Measurements from ENCODE around the gene C20orf202.

The C20orf202 gene

DNA sequence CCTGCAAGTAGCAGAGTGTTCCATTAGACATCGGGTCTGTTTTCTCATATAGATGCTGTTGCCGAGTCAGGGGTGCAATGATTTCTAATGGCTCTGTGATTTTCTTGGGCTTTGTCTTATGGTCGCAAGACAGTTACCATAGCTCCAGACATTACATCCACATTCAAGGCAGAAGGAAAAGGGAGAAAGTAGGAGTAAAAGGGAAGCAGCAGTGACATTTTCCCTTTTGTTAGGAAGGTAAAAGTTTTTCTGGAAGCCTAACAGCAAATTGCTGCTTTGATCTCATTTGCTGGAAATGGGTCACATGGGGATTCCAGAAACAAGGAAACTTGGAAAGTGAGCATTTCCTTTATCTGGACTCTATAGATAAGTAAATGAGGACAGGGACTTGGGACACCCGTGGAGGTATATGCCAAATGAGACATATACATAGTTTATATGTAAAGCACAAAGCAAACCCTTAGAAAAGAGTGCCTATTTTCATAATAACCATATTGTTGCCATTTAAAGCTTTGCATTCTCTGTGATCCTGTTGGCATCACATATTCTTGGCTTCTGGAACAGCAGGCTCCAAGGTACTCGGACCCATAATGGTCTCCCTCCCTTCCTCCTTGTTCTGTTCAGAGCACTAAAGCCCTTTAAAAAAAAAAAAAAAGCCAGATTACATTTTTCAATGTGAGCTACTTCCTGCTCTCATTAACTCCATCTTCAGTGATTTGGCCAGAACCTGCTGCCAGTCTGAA, at the start of gene C20orf202:
Gene C20orf202, plus strand, starts transcription at position 693 of the 743 bp plus-strand sequence. CDS start 132 bp downstream, outside the sequence.
- no peak for DNase-seq

DNA sequence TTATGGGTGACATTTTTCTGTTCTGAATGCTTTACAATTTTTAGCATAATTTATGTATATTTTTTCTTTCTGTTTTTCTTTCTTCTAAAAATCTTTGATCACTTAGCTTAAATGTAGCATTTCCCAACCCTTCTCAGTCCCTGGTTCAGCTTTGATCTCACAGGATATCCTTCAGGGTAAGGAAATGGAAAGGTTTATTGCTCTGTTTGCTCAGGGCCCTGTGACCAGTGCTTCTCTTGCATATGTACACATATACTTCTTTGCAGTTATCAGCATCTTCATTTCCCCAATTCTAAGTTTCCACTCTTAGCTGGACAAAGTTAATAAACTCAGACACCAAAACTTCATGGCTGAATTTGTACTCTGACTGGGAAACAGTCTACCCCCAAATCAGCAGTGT, 49.0 kb upstream of the C20orf202 start:
- no peak for DNase-seq

DNA sequence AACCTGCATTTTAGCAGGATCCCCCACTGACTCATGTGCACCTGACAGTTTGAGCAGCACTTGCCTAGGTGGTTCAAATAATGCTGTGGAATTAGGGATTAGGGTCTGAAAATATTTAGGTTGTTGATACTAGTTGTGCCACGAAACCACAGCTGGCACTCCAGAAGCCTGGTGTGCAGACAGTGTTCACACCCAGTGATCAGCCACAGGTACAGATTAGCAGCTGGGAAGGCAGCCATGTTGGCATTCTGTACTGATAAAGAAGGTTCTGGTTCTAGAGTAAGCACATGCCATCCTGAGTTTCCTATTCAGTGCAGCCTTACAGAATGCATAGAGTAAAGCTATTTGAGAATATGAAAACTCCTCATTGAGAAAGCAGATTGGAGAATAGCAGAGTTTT, 48.6 kb upstream of the C20orf202 start:
- no peak for DNase-seq

DNA sequence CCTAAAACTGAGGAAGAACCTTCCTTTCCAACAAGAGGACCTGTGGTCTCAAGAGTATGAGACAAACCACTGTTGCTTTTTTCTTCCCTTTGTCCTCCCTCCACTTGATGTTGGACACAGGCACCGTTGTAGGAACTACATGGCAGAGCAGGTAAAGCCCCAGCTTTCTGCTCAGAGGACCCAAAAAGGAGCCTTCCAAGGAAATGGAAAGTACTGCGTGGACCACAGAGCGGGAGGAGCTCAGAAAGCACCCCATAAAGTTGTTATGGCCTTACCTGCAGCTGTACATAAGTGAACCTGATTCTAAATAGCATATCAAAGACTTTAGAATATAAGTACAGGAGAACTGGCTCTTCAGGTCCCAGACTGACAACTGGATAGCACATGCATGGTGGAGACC, 47.9 kb upstream of the C20orf202 start:
- no peak for DNase-seq

DNA sequence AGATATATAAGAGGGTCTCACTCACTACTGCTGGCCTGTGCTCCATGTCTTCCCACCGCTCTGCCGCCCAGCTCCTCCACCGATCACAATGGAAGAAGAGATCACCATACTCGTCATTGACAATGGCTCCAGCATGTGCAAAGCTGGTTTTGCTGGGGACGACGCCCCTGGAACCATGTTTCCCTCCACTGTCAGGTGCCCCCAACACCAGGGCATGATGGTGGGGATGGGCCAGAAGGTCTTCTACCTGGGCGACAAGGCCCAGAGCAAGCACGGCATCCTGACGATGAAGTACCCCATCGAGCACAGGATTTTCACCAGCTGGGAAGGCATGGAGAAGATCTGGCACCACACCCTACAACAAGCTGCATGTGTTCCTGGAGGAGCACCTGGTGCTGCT, 42.8 kb upstream of the C20orf202 start:
- DNase-seq: no peak

DNA sequence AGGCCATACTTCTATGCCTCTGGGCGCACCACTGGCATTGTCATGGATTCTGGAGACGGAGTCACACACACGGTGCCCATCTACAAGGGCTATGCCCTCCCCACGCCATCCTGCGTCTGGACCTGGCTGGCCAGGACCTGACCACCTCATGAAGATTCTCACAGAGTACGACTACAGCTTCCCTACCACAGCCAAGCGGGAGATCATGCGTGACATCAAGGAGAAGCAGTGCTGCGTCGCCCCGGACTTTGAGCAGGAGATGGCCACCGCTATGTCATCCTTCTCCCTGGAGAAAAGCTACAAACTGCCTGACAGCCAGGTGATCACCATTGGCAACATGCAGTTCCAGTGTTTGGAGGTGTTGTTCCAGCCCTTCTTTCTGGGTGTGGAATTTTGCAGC, 42.3 kb upstream of the C20orf202 start:
- no peak for DNase-seq

DNA sequence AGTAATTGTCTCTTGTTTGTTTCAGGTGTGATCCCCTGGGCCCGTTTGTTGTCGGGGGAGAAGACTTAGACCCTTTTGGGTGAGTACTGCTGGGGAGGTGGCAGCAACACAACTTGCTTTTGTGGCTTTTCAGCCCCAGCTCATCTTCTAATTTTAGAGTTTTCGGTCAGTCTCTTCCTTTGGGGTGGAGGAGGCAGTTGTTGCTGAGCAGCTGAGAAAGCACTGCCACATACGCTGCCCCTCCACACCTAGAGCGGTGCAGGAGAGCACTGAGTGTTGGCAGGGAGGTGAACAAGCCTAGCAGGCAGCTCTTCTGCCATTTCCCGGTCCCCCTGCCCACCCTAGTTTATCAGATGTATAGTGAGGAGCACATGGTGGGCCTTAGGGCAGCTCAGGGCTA, 40.1 kb upstream of the C20orf202 start:
- no peak for DNase-seq

DNA sequence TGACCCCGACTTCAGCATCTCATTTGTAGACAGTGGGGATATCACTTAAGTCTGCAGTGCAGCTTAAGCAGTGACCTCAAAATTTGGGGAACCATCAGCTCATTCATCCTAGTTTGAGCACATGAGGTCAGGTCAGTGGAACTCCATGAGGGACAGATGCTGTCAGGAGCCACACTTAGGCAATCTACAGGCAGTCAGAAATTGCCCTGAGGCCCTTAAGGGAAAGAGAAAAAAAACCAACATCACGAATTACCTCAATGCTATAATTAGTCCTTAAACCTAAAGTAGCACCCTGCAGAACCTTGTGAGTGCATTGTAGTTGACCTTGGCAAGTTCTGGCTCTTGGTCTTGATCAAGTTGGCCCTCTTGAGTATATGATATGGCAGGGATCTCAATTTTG, 39.6 kb upstream of the C20orf202 start:
- DNase-seq: no peak

DNA sequence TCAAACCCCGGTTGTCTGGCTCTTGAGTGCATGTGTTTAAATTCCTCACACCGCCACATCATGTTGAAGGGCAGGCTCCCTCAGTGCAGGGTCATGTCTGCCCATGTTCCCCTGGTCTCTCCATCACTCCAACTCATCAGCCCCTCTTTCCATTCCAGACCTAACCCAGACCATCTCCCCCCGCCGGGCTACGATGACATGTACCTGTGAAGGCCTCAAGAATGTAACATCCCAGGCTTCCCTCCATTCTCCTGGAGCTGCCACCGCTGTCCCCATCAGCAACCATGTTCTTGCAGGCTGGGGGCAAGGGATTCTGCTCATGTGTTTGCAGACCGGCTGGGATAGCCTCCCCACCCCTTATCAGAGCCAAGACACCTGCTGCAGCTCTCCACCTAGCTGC, 38.4 kb upstream of the C20orf202 start:
- DNase-seq: no peak

DNA sequence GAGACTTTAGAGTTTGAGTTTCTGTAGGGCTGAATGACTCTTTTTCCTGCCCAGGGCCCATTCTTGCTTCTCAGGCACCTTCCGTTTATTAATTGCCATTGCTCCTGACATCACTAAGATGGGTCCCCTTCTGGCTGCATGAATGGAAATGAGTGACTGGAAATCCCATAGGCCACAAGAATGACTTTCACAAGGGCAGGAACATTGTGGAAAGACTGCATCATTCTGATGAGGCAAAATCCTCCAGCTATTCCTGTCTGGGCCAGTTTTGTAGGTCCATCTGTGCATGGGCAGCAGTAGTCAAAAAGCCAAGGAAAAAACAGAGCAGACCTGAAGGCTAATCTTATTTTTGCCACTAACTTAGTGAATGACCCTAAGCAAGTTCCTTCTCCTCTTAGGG, 37.7 kb upstream of the C20orf202 start:
- DNase-seq: no peak

DNA sequence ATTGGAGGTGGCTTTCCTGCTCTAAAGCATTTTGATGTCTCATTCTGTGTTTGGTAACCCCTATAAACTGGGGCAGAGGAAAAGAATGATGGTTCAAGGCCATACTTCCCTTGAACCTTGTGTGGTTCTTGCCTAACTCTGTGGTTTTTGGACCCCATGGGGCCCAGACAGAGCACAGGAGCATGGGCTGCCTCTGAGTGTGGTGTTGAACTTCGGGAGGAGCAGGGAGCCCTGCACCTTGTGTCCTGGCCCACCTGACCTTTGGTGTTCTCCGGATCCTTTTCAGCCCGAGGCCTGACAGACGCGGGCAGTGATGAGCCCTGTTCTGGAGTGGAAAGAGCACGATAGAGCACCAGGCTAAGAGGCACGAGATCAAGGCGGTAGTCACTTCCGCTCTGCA, 37.3 kb upstream of the C20orf202 start:
- no peak for DNase-seq

DNA sequence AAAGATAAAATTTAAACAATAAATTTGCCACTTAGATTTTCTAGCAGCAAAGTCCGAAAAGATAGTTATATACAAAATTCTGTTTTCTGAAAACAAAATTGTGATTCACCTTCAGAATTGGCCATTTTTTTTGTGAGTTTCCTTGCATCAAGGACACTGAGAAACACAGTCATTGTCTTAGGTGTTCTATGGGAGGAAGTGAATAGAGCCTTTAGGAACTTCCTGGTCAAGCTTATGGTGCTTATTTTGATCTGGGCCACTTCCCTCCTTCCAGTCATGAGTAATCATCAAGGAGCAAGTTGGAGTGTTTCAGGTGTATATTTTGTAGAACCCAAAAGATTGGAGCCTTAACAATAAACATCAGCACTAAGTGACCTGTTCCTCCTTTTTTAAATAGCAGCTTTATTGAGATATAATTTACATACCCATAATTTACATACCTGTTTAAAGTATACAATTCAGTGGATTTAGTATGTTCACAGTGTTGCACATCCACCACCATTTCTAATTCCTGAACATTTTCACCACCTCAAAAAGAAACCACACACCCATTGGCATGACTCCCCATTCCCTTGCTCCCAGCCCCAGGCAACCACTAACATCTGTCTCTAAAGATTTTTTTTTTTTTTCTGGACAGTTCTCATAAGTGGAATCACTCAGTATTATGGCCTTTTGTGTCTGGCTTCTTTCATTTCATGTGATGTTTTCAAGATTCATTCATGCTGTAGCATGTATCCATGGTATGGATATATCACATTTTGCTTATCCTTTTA, 36.1 kb upstream of the C20orf202 start:
- no peak for DNase-seq

DNA sequence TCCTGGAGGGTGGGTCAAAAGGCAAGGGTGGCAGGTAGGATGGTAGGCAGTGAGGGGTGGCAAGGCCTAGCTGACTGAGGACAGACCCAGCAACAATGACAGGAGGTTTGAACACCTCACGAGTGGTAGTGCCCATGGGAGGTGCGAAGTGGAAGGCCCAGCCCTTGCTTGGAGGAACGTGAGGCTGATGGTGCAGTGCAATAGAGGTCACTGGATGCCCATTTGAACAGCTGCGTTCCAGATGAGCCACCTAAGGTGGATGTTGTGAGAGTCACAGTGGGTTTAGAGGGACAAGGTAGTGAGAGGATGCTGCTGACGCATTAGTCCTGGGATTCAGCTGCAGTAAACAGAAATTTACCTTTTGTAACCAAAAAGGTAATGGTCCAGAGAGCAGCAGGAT, 34.0 kb upstream of the C20orf202 start:
- no peak for DNase-seq

DNA sequence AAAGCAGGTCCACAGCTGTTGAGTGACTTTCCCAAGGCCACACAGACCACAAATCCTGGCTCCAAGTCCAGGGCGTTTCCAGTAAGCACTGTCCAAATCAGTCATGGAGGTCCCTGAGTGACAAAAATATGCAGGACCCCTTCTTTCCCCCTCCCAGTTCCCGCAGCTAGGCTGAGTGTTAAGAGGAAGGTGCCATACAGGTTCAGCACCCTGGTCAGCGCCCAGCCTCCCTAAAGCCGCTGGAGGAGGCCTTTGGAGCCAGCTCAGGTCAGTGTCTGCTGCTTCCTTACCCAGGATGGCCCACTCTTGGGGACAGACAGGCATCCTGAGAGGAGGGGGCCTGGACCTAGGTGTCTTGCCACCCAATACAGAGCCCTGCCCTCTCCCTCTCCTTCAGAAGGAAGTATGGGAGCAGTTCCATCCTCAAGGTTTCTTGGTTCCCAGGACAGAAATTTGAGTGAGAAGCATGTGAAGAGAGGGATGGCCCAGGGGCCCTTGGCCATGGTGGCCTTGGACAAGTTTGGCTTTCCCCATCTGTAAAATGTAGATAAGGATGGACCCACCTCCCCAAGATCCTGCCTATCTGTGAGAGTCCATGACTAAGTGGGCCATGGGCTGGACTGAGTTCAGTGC, 31.7 kb upstream of the C20orf202 start:
- DNase-seq: no peak

DNA sequence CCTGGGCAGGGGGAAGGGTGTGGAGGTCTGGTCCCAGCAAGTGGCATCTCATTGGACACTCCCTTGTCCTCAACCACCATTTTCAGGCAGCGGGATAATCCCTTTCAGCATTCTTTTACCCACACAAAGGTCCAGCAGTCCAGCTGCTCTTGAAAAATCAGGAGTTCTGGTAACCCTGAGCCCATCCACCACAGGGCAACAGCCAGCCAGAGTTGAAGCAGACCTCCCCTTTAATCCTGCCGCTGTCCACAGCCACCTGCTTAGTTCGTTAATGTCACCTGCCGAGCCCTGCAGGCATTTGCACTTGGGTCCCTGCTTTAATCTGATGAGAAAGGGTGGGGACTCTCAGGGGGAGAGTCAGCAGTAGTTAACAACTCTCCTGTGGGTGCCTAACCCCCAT, 29.6 kb upstream of the C20orf202 start:
- no peak for DNase-seq

DNA sequence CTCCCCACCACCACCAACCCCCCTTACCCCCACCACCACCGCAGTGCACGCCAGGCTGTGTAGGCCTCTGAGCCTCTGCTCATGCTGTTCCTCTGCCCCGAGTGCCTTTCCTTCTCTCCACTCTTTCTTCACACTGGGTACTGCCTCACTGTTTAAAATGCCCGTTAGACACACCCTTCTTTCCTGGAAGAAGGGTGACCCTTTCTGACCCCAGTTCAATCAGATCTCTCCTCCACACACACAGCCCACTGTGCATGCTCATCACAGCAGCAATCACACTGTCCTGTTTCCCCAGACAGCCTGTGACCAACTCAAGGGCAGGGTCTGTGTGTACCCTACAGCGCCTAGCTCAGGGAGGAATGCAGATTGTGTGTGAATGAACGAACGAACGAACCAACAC, 28.5 kb upstream of the C20orf202 start:
- DNase-seq: no peak

DNA sequence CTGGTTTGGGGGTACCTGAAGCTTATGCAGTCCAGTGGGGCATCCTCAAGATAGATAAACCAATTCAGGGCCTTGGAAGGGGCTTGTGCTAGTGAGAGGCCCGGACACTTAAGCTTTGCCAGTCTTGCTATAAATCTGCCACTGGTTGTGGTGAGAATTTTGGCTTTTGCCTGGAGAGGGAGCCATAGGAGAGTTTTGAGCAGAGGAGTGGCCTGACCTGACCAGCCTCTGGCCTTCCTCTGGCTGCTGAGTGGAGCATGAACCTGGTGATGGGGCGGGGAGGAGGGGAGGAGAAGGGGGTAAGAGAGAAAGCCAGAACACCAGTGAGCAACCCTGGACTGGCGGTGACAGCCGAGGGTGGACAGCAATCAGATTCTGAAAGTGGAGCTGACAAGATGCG, 25.6 kb upstream of the C20orf202 start:
- DNase-seq: no peak

DNA sequence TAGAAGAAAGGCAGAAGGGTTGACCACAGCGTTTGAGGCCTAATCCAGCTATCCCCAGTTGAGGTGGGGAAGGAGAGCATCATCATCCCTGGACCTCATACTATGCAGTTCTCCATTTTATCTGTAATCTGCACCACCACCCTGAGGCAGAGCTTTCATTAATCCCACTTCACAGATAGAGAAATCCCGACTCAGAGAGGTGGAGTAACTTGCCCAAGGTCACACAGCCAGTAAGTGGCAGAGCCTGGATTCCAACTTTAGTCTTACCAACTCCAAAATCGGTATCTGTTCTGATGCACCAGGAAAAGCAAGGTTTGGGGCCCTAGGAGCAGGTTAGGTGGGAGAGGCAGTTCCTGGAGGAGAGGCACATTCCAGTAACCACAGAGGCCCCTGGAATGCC, 25.2 kb upstream of the C20orf202 start:
- DNase-seq: no peak

DNA sequence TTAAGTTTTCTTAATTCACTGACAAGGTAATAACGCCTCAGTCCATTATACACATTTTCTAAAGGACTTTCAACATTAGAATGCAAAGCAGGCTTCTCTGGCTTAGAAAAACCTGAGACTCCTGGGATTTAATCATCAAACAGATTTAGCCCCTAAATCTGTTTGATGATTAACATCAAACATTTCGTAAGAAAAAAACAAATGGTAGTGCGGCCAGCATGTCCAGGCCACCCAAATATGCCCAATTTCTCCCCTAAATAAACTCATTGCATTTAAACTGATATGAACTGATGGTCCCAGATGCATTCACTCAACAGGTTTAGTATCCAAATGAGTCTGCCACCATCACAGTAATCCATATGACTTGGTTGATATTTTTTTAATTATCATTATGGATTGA, 24.6 kb upstream of the C20orf202 start:
- DNase-seq: no peak

DNA sequence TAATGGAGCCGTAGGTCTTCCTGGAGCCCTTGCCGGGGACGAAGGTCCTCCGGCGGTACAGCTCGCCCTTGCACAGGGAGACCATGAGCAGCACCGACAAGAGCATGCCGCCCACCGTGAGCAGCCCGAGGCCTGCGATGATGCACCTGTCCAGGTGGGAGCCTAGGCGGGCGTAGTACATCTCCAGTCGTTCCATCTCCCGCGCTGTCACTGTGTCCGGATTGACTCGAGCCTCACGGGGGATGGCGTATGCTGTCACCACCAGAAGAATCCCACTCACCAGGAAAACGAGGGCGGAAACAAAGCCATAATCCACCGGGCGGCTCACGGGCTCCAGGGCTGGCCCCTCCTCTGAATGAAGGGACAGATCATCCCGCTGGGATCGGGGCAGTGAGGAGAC, 22.3 kb upstream of the C20orf202 start:
- no peak for DNase-seq

DNA sequence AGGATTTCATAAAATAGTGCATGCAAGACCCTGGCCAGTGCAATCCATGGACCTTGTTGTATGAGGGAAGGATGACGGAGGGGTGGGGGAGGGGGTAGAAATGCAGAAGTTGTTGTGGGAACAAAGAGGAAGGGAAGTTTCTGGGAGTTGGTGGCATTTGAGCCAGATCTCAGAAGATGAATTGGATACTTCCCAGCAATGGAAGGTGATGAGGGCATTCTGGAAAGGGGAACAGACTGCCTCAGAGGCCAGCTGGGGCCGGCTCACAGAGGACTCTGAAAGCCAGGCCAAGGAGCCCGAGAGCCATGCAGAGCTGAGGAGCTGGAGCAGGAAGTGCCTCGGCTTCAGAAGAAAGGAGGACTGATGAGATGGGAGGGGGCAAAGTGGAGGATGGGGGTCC, 21.1 kb upstream of the C20orf202 start:
- DNase-seq: no peak

DNA sequence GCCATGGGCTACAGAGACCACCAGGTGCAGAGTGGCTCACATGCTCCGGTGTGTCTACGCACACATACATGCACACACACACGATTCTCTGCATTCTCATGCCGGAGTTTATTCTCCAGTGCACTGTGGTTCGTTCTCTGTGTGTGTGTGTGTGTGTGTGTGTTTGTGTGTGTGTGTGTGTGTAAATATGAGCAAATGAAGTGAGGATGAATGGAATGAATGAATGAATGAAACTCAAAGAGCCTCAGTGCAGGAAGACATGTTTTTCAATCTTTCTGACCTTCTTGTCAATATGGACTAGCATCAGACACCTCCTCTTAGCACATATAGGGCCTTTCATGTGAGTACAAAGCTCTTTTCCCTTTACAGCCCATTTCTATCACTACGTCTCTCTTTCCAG, 20.1 kb upstream of the C20orf202 start:
- DNase-seq: no peak

DNA sequence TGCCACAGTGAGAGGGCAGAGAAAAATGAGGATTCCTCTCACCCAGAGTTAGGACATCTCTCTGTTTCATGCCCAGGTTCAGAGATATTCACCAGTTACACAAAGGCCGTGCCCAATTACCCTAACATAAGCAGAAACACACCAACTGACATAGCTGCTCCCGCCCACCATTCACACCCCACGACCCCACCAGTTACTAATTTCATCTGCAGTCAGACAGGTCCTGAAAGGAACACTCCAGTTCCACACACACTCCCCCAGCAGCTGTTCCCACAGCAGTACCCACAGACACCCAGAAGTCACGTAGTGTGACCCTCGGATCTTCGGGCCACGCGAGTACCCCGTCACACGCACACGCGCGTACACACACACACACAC, 19.0 kb upstream of the C20orf202 start:
- no peak for DNase-seq

DNA sequence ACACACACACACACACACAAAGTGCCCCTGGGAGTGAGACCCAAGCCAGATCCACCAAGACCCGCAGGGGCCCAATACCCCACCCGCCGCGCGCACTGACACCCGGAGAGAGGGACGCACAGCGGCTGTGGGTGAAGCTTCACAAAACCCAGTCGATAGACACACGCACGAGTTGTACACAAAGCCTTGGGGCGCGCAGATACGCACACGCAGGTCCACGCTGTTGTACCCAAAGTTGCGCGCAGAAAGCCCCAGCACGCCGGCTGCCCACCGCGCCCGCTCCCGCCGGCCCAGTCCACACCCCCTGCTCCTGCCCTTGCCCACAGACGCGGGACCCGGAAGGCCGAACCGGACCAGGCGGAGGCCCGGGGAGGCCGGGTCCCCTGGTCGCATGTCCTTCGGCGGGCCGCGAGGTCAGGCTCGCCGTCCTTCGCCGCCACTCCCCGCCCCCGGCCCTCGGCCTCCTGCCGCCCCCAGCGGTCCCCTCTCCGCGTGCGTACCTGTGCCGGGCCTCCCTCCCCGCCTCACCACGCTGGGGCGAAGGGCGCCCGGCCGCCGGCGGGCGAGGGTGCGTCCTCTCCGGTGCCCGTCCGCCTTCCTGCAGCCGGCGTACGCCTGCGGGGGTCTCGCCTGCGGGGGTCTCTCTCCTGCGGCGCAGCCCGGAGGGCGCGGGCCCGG, 18.5 kb upstream of the C20orf202 start, which contains the start of gene TMEM74B:
Gene TMEM74B, minus strand, starts transcription at position 344 of the 678 bp plus-strand sequence. CDS start 1,180 bp downstream, outside the sequence.
- DNase-seq: no peak

All from activated naive CD4-positive, alpha-beta T cell treated with anti-CD3 and anti-CD28 coated beads, Interleukin-2, amount 50 U/mL, for 16 hours (primary cell).